KBM-7 (cell line): Measurements from ENCODE around the gene CHST13.
"Not testable (repeated sequence)": the region's sequence is repeated elsewhere in the genome, so short reads cannot be mapped to it uniquely, and the experiment has no call there.

Source experiments
- DNase-seq: peaks from one replicate; pipeline ENCODE4 v3.0.0-alpha.2; 2015
- in situ Hi-C: fragments of 300-500 bp; cut with MboI; formaldehyde crosslinking; loops from 2 replicates; pipeline ENCODE4 v1.14.3; 2020; ENCODE audit warnings: low sequenced_read_pairs, low pct_unique_long_range_greater_than_20kb, mixed read lengths

CHST13 gene

GRCh38 chr3:126521122-126521891 lies 2.6 kb upstream of the CHST13 start:
- in situ Hi-C loops, result no loop called here
- DNase-seq, result no peak

GRCh38 chr3:126522363-126522788 lies 1.6 kb upstream of the CHST13 start:
- peak; percentile 67 for DNase-seq
- in situ Hi-C loops, result no loop called here

GRCh38 chr3:126524429-126524988 lies 554 bp downstream of the CHST13 start:
- DNase-seq, result no peak
- in situ Hi-C loops, result no loop called here

- in situ Hi-C loops, result no loop called here
- no peak for DNase-seq
These were observed 1.3 kb downstream of the CHST13 start for GRCh38 chr3:126525091-126525852.

GRCh38 chr3:126525853-126526667 lies 2.1 kb downstream of the CHST13 start:
- DNase-seq, result no peak
- in situ Hi-C loops, result no loop called here

- no peak for DNase-seq
- in situ Hi-C loops, result no loop called here
These were observed 2.7 kb downstream of the CHST13 start for GRCh38 chr3:126526668-126527005.

GRCh38 chr3:126527006-126527405 lies 3.1 kb downstream of the CHST13 start:
- in situ Hi-C loops, result no loop called here
- no peak for DNase-seq

- peak; percentile 43 for DNase-seq
- in situ Hi-C loops, result no loop called here
These were observed 3.7 kb downstream of the CHST13 start for GRCh38 chr3:126527455-126528211.

- no peak for DNase-seq
- in situ Hi-C loops, result no loop called here
These were observed 4.5 kb downstream of the CHST13 start for GRCh38 chr3:126528419-126528799.

GRCh38 chr3:126528800-126529541 lies 5.0 kb downstream of the CHST13 start:
- in situ Hi-C loops, result no loop called here
- DNase-seq, result peak; percentile 32

GRCh38 chr3:126529585-126530170 lies 5.7 kb downstream of the CHST13 start:
- in situ Hi-C loops, result no loop called here
- DNase-seq, result peak; percentile 21

GRCh38 chr3:126530171-126531050 lies 6.5 kb downstream of the CHST13 start:
- in situ Hi-C loops, result no loop called here
- peak; percentile 94 for DNase-seq

GRCh38 chr3:126531051-126531330 lies 7.0 kb downstream of the CHST13 start:
- DNase-seq, result no peak
- in situ Hi-C loops, result no loop called here

- in situ Hi-C loops, result no loop called here
- DNase-seq, result no peak
These were observed 9.6 kb downstream of the CHST13 start for GRCh38 chr3:126533506-126533905.

GRCh38 chr3:126534716-126535115 lies 10.8 kb downstream of the CHST13 start:
- in situ Hi-C loops, DNase-seq: not testable (repeated sequence)

GRCh38 chr3:126535636-126536035 lies 11.7 kb downstream of the CHST13 start:
- DNase-seq, result no peak
- in situ Hi-C loops, result no loop called here

GRCh38 chr3:126536126-126536525 lies 12.2 kb downstream of the CHST13 start:
- in situ Hi-C loops, result no loop called here
- DNase-seq, result no peak
